Small intestine (tissue), 7 donors: ENCODE results near the gene ZBTB8A. TPM values are rescaled to one million over a fixed set of nuclear protein-coding genes. Genes with fewer than 3 reads are reported as not detected.
A peak's percentile ranks its signal among the peaks of the same experiment; 100 is the strongest.

Experiments
- DNase-seq, 2 donors: peaks; one replicate each; pipeline versions ENCODE4 v3.0.0 to v3.0.0-alpha.2; 2013
- FAIRE-seq: peaks from 2 replicates; lab custom pipeline; 2012; peaks lifted over from hg19 to GRCh38; lab: Jason Lieb, UNC
- H3K27ac ChIP-seq, 3 donors: one replicate each; pipeline ENCODE4 v1.5.1; 2013; ENCODE audit warnings: low read length in 2 of 3, mild to moderate bottlenecking in 2 of 3, control low read depth in 1 of 3, inconsistent platforms in 1 of 3, low read depth in 1 of 3, moderate library complexity in 1 of 3
- H3K27me3 ChIP-seq, 3 donors: one replicate each; pipeline ENCODE4 v1.6.1; 2013; ENCODE audit warnings: low read length in 3 of 3, inconsistent platforms in 1 of 3; ENCODE audit not compliant: control insufficient read depth in 3 of 3, insufficient read depth in 3 of 3
- H3K36me3 ChIP-seq, 3 donors: one replicate each; pipeline ENCODE4 v1.6.1; 2013; ENCODE audit warnings: low read length in 3 of 3, inconsistent platforms in 1 of 3, low read depth in 1 of 3, mild to moderate bottlenecking in 1 of 3, moderate library complexity in 1 of 3; ENCODE audit not compliant: control insufficient read depth in 3 of 3, insufficient read depth in 2 of 3
- H3K4me1 ChIP-seq, 3 donors: one replicate each; pipeline ENCODE4 v1.6.1; 2013; ENCODE audit warnings: low read length in 2 of 3, inconsistent platforms in 1 of 3, low read depth in 1 of 3, mild to moderate bottlenecking in 1 of 3, moderate library complexity in 1 of 3; ENCODE audit not compliant: control insufficient read depth in 3 of 3, insufficient read depth in 2 of 3
- H3K4me3 ChIP-seq, 3 donors: one replicate each; pipeline ENCODE4 v1.5.1; 2013; ENCODE audit warnings: low read length in 3 of 3, control low read depth in 1 of 3, inconsistent platforms in 1 of 3, low read depth in 1 of 3, mild to moderate bottlenecking in 1 of 3, moderate library complexity in 1 of 3
- H3K9me3 ChIP-seq, 2 donors: one replicate each; pipeline ENCODE4 v1.6.1; 2013; ENCODE audit warnings: low read depth in 1 of 2, low read length in 1 of 2; ENCODE audit not compliant: control insufficient read depth in 2 of 2, insufficient read depth in 1 of 2
- WGBS, 3 donors: extraction: QIAGEN DNeasy Blood & Tissue Kit; methylation state at CpG; one replicate each; pipeline ENCODE4 v1.1.7; 2013; 5-methylcytosine and 5-hydroxymethylcytosine counted together
- polyA plus RNA-seq, 4 donors: library from polyadenylated mRNA; stranded (reverse) in 3 of 4; unstranded in 1 of 4; fragments of 200-250 nt in 3 of 4; fragments of 120-200 nt in 1 of 4; gene quantifications; one replicate each; pipeline versions ENCODE4 v1.2.1 to v1.2.3, GENCODE V29; 2013
- donor health status: healthy with polysubstance abuse.
- donor health status: control.
- donor health status: control.
- donor health status: Bipolar disorder and iron deficiency.
- donor health status: healthy.

The ZBTB8A gene
- polyA plus RNA-seq, 4 donors: 0.89 to 7.0 (median 2.2) TPM

DNA sequence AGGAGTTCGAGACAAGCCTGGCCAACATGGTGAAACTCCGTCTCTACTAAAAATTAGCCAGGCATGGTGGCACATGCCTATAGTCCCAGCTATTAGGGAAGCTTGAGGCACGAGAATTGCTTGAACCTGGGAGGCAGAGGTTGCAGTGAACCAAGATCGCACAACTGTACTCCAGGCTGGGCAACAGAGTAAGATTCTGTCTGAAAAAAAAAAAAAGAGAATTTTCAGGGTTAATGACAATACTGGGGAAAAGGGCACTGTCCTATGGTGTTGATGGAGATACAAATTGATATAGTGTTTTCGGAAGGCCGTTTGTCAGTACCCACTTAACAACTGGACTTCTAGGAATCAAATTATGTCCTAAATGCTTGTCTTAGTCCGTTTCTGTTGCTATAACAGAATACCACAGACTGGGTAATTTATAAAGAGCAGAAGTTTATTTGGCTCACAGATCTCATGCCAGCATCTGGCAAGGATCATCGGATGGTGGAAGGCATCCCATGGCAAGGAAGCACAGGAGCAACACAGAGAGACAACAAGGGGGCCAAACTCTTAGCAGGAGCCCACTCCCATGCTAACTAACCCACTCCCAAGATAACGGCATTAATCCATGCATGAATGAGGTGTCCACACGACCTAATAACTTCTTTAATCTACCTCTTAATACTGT, 41.3 kb downstream of the ZBTB8A start:
- no peaks in the 10 kb centered on the region for H3K27me3 ChIP-seq
- FAIRE-seq (no peak), DNase-seq (no peak)
- no peaks in the 10 kb centered on the region for H3K9me3 ChIP-seq
- WGBS, 3 donors: 84 to 86% (median 85%) methylated on average over 10 of the region's 10 CpGs
- H3K4me3 ChIP-seq: no peak overlapping the region
- no peaks in the 10 kb centered on the region for H3K4me1 ChIP-seq
- no peak overlapping the region for H3K27ac ChIP-seq
- H3K36me3 ChIP-seq: peaks cover 0 to 15% (median 0%) of the 10 kb centered on the region in 3 donors

DNA sequence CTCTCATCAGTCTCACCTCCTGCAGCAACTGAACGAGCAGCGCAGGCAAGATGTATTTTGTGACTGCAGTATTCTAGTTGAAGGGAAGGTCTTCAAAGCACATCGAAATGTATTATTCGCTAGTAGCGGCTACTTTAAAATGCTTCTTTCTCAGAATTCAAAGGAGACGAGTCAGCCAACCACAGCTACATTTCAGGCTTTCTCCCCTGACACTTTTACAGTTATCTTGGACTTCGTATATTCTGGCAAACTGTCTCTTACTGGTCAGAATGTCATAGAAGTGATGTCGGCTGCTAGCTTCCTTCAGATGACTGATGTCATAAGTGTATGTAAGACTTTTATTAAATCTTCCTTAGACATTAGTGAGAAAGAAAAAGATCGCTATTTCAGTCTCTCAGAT, 53.7 kb downstream of the ZBTB8A start:
- WGBS, 3 donors: 94 to 96% (median 95%) methylated on average over 9 of the region's 9 CpGs
- H3K27ac ChIP-seq: no peak overlapping the region
- no peaks in the 10 kb centered on the region for H3K9me3 ChIP-seq
- H3K36me3 ChIP-seq: peaks cover 0 to 33% (median 2%) of the 10 kb centered on the region in 3 donors
- H3K27me3 ChIP-seq: no peaks in the 10 kb centered on the region
- no peaks in the 10 kb centered on the region for H3K4me1 ChIP-seq
- no peak overlapping the region for H3K4me3 ChIP-seq
- no peak for DNase-seq
- FAIRE-seq: no peak

DNA sequence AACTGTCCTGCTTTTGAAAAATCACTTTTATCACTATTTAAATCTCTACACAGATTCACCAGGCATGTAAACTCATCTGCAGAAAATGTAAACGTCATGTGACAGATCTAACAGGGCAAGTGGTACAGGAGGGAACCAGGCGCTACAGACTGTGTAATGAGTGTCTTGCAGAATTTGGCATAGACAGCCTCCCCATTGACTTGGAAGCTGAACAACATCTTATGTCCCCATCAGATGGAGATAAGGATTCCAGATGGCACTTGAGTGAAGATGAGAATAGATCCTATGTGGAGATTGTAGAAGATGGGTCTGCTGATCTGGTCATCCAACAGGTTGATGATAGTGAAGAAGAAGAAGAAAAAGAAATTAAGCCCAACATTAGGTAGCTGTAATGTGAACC, 60.8 kb downstream of the ZBTB8A start:
- 84 to 91% (median 87%) methylated on average over 2 of the region's 2 CpGs for WGBS, 3 donors
- FAIRE-seq (no peak), DNase-seq (no peak)
- Histone ChIP-seq H3K27me3 (no peaks in the 10 kb centered on the region), H3K4me3 (no peak overlapping the region), H3K36me3 (peaks cover 0 to 13% (median 0%) of the 10 kb centered on the region in 3 donors), H3K27ac (no peak overlapping the region), H3K9me3 (no peaks in the 10 kb centered on the region), H3K4me1 (no peaks in the 10 kb centered on the region)

DNA sequence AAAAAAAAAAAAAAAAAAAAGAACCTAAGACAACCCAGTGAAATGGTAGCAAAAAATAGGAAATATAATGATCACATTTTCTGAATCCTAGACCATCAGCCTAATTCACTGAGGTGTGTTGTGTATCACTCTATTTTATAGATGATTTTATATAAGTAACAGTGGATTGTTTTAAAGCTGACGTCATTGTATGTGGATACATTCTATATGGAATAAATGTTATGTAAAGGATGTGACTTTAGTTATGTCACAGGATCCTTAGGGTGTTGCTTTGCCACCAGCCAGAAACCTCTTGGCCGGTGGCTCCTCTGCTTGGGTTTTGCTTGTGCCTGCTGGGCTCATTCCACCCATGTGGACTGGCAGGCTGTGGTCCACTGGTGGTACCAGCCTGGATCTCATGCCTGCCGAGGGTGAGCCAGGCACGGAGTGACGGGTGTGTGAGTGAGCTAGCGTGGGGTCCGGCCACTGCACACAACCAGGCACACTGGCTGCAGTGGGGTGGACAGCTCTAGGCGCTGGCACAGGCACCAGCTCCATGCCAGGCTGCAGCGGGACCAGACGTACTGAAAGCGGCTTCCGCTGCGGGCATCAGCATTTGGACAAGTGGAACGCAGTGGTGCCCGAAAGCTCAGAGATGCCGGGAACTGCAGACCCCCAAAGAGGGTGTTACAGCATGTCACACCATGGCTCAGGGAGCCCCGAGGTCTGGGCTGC, 66.6 kb downstream of the ZBTB8A start:
- Histone ChIP-seq H3K27ac (no peak overlapping the region), H3K36me3 (peaks cover 0 to 17% (median 0%) of the 10 kb centered on the region in 3 donors), H3K9me3 (no peaks in the 10 kb centered on the region), H3K27me3 (no peaks in the 10 kb centered on the region), H3K4me3 (no peak overlapping the region), H3K4me1 (no peaks in the 10 kb centered on the region)
- FAIRE-seq: no peak
- no peak for DNase-seq
- WGBS, 3 donors: 92 to 96% (median 95%) methylated on average over 17 of the region's 17 CpGs

DNA sequence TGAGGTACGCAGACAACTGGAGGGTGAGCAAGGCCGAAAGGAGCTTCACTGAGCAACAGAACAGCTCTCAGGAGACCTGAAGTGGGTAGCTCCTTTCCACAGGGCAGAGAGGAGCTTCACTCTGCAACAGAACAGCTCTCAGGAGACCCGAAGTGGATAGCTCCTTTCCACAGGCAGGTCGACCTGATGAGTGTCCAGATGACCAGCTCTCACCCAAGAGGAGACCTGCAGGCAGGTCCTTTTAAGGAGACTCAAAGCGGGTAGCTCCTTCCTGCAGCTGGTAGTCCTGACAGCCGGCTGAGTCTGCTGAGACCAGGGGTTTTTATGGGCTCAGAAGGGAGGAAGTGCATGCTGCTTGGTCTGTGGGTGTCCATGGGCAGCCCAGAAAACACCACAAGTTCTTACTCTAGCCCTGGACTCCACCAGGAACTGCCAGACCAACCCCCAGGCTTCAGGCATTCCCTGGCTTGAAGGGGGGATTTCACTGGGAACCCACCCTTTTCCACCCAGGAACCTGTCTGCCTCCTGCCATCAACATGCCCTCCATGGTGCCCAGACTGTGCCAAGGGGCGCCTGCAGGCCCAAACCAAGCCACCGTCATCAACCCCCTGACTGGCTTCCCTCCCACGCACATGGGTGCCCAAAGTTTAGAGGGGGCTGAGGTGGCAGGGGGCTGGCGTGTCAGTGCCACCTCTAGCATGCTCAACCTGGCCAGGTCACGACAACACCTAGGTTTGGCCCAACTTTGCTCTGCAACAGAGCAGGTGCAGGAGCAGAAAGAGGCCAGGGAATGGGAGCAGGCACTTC, 67.5 kb downstream of the ZBTB8A start:
- Histone ChIP-seq H3K36me3 (peaks cover 0 to 17% (median 0%) of the 10 kb centered on the region in 3 donors), H3K9me3 (no peaks in the 10 kb centered on the region), H3K4me1 (peaks cover 0 to 2% (median 0%) of the 10 kb centered on the region in 3 donors), H3K27ac (no peak overlapping the region), H3K27me3 (no peaks in the 10 kb centered on the region), H3K4me3 (no peak overlapping the region)
- FAIRE-seq: no peak
- 82 to 92% (median 87%) methylated on average over 11 of the region's 11 CpGs for WGBS, 3 donors
- DNase-seq: no peak

DNA sequence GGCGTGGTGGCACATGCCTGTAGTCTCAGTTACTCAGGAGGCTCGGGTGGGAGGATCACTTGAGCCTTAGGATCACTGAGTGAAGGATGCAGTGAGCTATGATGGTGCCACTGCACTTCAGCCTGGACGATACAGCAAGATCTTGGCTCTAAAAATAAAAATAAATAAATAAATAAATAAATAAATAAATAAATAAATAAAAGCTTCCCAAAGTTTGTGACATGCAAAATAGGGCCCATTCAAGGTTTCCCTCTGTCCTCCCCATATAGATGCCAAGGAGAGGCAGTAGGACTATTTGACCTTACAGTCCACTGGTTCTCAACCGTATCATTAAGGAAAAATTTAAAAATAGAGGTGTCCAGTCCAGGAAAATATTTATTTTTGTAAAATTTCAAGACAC, 70.0 kb downstream of the ZBTB8A start:
- no peak for FAIRE-seq
- no peak for DNase-seq
- Histone ChIP-seq H3K4me3 (no peak overlapping the region), H3K27me3 (no peaks in the 10 kb centered on the region), H3K36me3 (peaks cover 0 to 17% (median 0%) of the 10 kb centered on the region in 3 donors), H3K9me3 (no peaks in the 10 kb centered on the region), H3K4me1 (peaks cover 0 to 4% (median 3%) of the 10 kb centered on the region in 3 donors), H3K27ac (no peak overlapping the region)
- WGBS, 3 donors: 88 to 94% (median 90%) methylated on average over 4 of the region's 4 CpGs

DNA sequence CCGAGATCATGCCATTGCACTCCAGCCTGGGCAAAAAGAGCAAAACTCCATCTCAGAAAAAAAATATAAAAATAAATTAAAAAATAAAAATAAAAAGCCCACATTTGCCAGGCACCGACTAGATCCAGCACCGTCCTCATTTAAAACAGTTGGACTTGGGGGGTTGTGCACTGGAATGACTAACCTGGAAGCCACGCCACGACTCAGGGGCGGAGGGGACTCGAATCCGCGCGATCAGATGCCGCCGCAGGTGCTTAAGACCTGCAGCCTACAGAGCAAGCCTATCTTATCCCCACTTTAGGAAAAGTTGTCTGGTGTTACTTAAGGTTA, 72.6 kb downstream of the ZBTB8A start:
- no peaks in the 10 kb centered on the region for H3K9me3 ChIP-seq
- H3K4me3 ChIP-seq: peak overlapping the region; percentile 29 to 49 (median 43)
- H3K27me3 ChIP-seq: no peaks in the 10 kb centered on the region
- FAIRE-seq (no peak), DNase-seq (no peak)
- H3K36me3 ChIP-seq: peaks cover 0 to 6% (median 0%) of the 10 kb centered on the region in 3 donors
- WGBS, 3 donors: 5 to 13% (median 12%) methylated on average over 12 of the region's 12 CpGs
- no peak overlapping the region for H3K27ac ChIP-seq
- H3K4me1 ChIP-seq: peaks cover 0 to 4% (median 3%) of the 10 kb centered on the region in 3 donors

DNA sequence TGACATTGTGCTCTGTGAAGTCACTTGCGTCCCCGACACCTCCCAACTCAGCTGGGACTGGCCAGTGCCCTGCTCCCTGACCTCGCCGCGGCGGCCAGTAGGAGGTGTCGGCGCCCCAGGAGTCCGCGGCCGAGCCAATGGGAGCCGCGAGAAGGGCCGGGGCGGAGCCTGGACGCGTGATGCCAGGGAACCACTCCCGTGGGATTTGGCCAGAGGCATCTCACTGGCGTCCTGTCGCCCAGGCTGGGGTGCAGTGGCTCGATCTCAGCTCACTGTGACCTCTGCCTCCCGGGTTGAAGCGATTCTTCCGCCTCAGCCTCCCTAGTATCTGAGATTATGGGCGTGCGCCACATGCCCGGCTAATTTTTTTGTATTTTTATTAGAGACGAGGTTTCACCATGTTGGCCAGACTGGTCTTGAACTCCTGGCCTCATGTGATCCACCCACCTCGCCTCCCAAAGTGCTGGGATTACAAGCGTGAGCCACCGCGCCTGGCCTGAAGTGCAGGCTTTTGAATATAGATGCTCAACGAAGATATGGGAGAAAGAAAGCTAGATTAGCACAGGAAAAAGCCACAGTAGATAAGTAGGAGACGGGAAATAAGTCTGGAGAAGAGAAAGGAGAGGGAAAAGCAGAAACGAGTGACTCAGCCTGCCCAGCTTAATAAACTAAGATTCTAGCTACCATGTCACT, 73.1 kb downstream of the ZBTB8A start:
- Histone ChIP-seq H3K4me3 (peak overlapping the region; percentile 29 to 49 (median 43)), H3K27ac (peak overlapping the region in 1 of 3 donors; percentile 32), H3K4me1 (peaks cover 0 to 4% (median 3%) of the 10 kb centered on the region in 3 donors), H3K27me3 (no peaks in the 10 kb centered on the region), H3K9me3 (no peaks in the 10 kb centered on the region), H3K36me3 (peaks cover 0 to 2% (median 0%) of the 10 kb centered on the region in 3 donors)
- 1 to 9% (median 7%) methylated on average over 32 to 35 of the region's 35 CpGs for WGBS, 3 donors
- DNase-seq (peak; percentile 83 to 90), FAIRE-seq (no peak)
